Parathyroid adenoma (tissue), 2 donors: ENCODE results near the gene CEP85L.

ENCODE experiments used
- H2AFZ ChIP-seq: fragments of 300-600 bp; sonication (generic); one replicate; pipeline ENCODE4 v1.7.0; 2017; ENCODE audit warnings: antibody characterized with exemption, mild to moderate bottlenecking
- H3K27ac ChIP-seq: fragments of 300-600 bp; sonication (generic); one replicate; pipeline ENCODE4 v1.7.0; 2017
- H3K27me3 ChIP-seq: fragments of 300-600 bp; sonication (generic); one replicate; pipeline ENCODE4 v1.7.0; 2017; ENCODE audit warnings: low read length; ENCODE audit not compliant: control insufficient read depth, insufficient read depth
- H3K36me3 ChIP-seq: fragments of 300-600 bp; sonication (generic); one replicate; pipeline ENCODE4 v1.7.0; 2017; ENCODE audit warnings: low read length; ENCODE audit not compliant: control insufficient read depth, insufficient read depth
- H3K4me1 ChIP-seq: fragments of 300-600 bp; sonication (generic); one replicate; pipeline ENCODE4 v1.7.0; 2017; ENCODE audit warnings: control low read depth
- H3K4me2 ChIP-seq: fragments of 300-600 bp; sonication (generic); one replicate; pipeline ENCODE4 v1.7.0; 2017; ENCODE audit warnings: low read length
- H3K4me3 ChIP-seq: fragments of 300-600 bp; sonication (generic); one replicate; pipeline ENCODE4 v1.7.0; 2017; ENCODE audit warnings: low read depth, low read length
- H3K79me2 ChIP-seq: fragments of 300-600 bp; sonication (generic); one replicate; pipeline ENCODE4 v1.7.0; 2017; ENCODE audit warnings: control low read depth
- H3K9ac ChIP-seq: fragments of 300-600 bp; sonication (generic); one replicate; pipeline ENCODE4 v1.7.0; 2017; ENCODE audit warnings: mild to moderate bottlenecking
- H3K9me3 ChIP-seq: fragments of 300-600 bp; sonication (generic); one replicate; pipeline ENCODE4 v1.7.0; 2017; ENCODE audit warnings: low read length; ENCODE audit not compliant: control insufficient read depth
- CTCF ChIP-seq: fragments of 300-600 bp; sonication (generic); IDR thresholded peaks from one replicate; pipeline ENCODE4 v1.7.0; 2017; ENCODE audit warnings: antibody characterized with exemption, mild to moderate bottlenecking
- donor health status: primary hyperparathyroidism.

Gene CEP85L

GRCh38 chr6:118565311-118565960, 86.0 kb downstream of the CEP85L start:
- Histone ChIP-seq H2AFZ (no peak overlapping the region), H3K4me3 (no peak overlapping the region), H3K27me3 (no peaks in the 10 kb centered on the region), H3K9me3 (no peaks in the 10 kb centered on the region), H3K36me3 (no peaks in the 10 kb centered on the region), H3K9ac (no peak overlapping the region), H3K27ac (no peak overlapping the region), H3K79me2 (peaks cover 9% of the 10 kb centered on the region), H3K4me2 (no peak overlapping the region), H3K4me1 (peaks cover 8% of the 10 kb centered on the region)
- peak; percentile 53 for TF ChIP-seq CTCF

GRCh38 chr6:118562959-118563358, 88.4 kb downstream of the CEP85L start:
- Histone ChIP-seq H3K27ac (no peak overlapping the region), H3K79me2 (peaks cover 11% of the 10 kb centered on the region), H3K4me1 (peaks cover 4% of the 10 kb centered on the region), H3K27me3 (no peaks in the 10 kb centered on the region), H2AFZ (no peak overlapping the region), H3K36me3 (no peaks in the 10 kb centered on the region), H3K9me3 (no peaks in the 10 kb centered on the region), H3K9ac (no peak overlapping the region), H3K4me3 (no peak overlapping the region), H3K4me2 (no peak overlapping the region)
- TF ChIP-seq CTCF = no peak

- TF ChIP-seq CTCF = no peak
- no peaks in the 10 kb centered on the region for H3K27me3 ChIP-seq
- peaks cover 18% of the 10 kb centered on the region for H3K79me2 ChIP-seq
- H3K4me1 ChIP-seq = peaks cover 4% of the 10 kb centered on the region
- no peak overlapping the region for H3K27ac ChIP-seq
- H3K36me3 ChIP-seq = no peaks in the 10 kb centered on the region
- no peak overlapping the region for H3K4me3 ChIP-seq
- no peaks in the 10 kb centered on the region for H3K9me3 ChIP-seq
- no peak overlapping the region for H3K4me2 ChIP-seq
- no peak overlapping the region for H3K9ac ChIP-seq
- H2AFZ ChIP-seq = no peak overlapping the region
Observed at GRCh38 chr6:118562248-118562647, 89.1 kb downstream of the CEP85L start.

GRCh38 chr6:118559659-118560058, 91.7 kb downstream of the CEP85L start:
- no peak for TF ChIP-seq CTCF
- no peaks in the 10 kb centered on the region for H3K36me3 ChIP-seq
- H3K4me1 ChIP-seq = no peaks in the 10 kb centered on the region

More at GRCh38 chr6:118559659-118560058, 91.7 kb downstream of the CEP85L start:
- Histone ChIP-seq H3K9ac (no peak overlapping the region), H2AFZ (no peak overlapping the region), H3K4me2 (no peak overlapping the region), H3K9me3 (no peaks in the 10 kb centered on the region), H3K79me2 (peaks cover 11% of the 10 kb centered on the region), H3K27me3 (no peaks in the 10 kb centered on the region), H3K27ac (no peak overlapping the region), H3K4me3 (no peak overlapping the region)
